H1 (cell line): ENCODE measurements around the gene ELP5. TPM values are rescaled to one million over a fixed set of nuclear protein-coding genes. Genes with fewer than 3 reads are reported as not detected.

Source experiments
- KDM5A ChIP-seq: fragments of 200-600 bp; IDR thresholded peaks from 2 replicates; pipeline ENCODE4 v1.7.1; 2012; ENCODE audit warnings: mild to moderate bottlenecking, low read length, inconsistent platforms, mixed read lengths
- RFX5 ChIP-seq: IDR thresholded peaks from 2 replicates; pipeline ENCODE4 v1.6.1; 2011; ENCODE audit warnings: low read depth, low read length, improper control_type of control experiment, borderline replicate concordance
- polyA plus RNA-seq, 7 experiments: library from polyadenylated mRNA; depleted of rRNA in 3 of 7; stranded (reverse) in 5 of 7; unstranded in 2 of 7; fragments of >200 nt in 5 of 7; fragments of 200-250 nt in 2 of 7; gene quantifications; 1 replicate in 5 of 7; 2 replicates in 1 of 7; 4 replicates in 1 of 7; pipeline versions ENCODE4 v1.2.1 to v1.2.3, GENCODE V29; 2011 to 2013; ENCODE audit warnings: missing spikeins in 2 of 7, mixed read lengths in 2 of 7
- total RNA-seq: library from RNA; stranded (reverse); fragmentation: NEBNext Ultra II Directional; extraction: Animal tissue kit (Norgen Biotek cat#: 25700); gene quantifications from 2 replicates; pipeline ENCODE4 v1.2.1, GENCODE V29; 2021

ELP5 gene
- total and polyA plus RNA-seq, 2 of the 8 experiments (the other 6 are each of a cell fraction or from before 2014, with no cell fraction given), result 75.4 to 107 TPM

DNA sequence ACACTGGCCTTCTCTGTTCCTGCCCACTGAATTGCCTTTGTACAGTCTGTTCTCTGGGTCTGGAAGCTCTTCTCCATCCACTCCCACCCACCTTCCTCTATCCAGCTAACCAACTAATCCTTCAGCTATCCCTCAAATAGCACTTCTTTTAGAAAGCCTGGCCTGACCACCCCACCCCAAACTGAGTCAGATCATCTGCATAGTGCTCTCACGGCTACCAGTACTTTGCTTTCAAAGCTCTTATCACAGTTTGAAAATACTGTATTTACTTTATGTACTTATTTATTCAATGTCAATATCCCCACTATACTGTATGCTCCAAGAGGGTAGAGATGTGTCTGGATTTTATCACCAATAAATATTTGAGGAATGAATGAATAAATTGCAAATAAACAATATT lies 14.8 kb downstream of the ELP5 start (continued):
- TF ChIP-seq KDM5A (no peak), RFX5 (no peak)
